ENCODE measurements around the gene TRAT1. TPM values are rescaled to one million over a fixed set of nuclear protein-coding genes. Genes with fewer than 3 reads are reported as not detected.

The TRAT1 gene
- total RNA-seq, 1 donor from 2014 or later, result not detected

- no peak for DNase-seq (ENCODE audit: low spot score in 2 of 2, unreplicated experiment in 2 of 2)
- Mint-ChIP-seq H3K4me1 (no peaks in the 10 kb centered on the region), H3K9me3 (no peaks in the 10 kb centered on the region), H3K36me3 (no peaks in the 10 kb centered on the region), H3K27ac (no peak overlapping the region), H3K27me3 (ENCODE audit: low read depth) (peaks cover 33% of the 10 kb centered on the region), H3K4me3 (no peak overlapping the region)
- TF ChIP-seq, protein P1, sequence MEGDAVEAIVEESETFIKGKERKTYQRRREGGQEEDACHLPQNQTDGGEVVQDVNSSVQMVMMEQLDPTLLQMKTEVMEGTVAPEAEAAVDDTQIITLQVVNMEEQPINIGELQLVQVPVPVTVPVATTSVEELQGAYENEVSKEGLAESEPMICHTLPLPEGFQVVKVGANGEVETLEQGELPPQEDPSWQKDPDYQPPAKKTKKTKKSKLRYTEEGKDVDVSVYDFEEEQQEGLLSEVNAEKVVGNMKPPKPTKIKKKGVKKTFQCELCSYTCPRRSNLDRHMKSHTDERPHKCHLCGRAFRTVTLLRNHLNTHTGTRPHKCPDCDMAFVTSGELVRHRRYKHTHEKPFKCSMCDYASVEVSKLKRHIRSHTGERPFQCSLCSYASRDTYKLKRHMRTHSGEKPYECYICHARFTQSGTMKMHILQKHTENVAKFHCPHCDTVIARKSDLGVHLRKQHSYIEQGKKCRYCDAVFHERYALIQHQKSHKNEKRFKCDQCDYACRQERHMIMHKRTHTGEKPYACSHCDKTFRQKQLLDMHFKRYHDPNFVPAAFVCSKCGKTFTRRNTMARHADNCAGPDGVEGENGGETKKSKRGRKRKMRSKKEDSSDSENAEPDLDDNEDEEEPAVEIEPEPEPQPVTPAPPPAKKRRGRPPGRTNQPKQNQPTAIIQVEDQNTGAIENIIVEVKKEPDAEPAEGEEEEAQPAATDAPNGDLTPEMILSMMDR (IDR thresholded peaks at IDR 0.05; ENCODE audit: unreplicated experiment), result no peak
Measured at GRCh38 chr3:108835101-108835500, 12.5 kb downstream of the TRAT1 start.

- H3K27ac Mint-ChIP-seq, result no peak overlapping the region
- no peak overlapping the region for H3K4me3 Mint-ChIP-seq
- no peaks in the 10 kb centered on the region for H3K36me3 Mint-ChIP-seq
- peaks cover 49% of the 10 kb centered on the region for H3K27me3 Mint-ChIP-seq (ENCODE audit: low read depth)
- H3K9me3 Mint-ChIP-seq, result no peaks in the 10 kb centered on the region
- TF ChIP-seq, protein P1 (IDR thresholded peaks at IDR 0.05; ENCODE audit: unreplicated experiment), result no peak
- no peak for DNase-seq (ENCODE audit: low spot score in 2 of 2, unreplicated experiment in 2 of 2)
- H3K4me1 Mint-ChIP-seq, result no peaks in the 10 kb centered on the region
Measured at GRCh38 chr3:108838436-108838835, 15.8 kb downstream of the TRAT1 start.

GRCh38 chr3:108845709-108846293, 23.2 kb downstream of the TRAT1 start:
- Mint-ChIP-seq H3K9me3 (no peaks in the 10 kb centered on the region), H3K27ac (no peak overlapping the region), H3K4me3 (no peak overlapping the region), H3K4me1 (no peaks in the 10 kb centered on the region), H3K36me3 (no peaks in the 10 kb centered on the region), H3K27me3 (ENCODE audit: low read depth) (peaks cover 41% of the 10 kb centered on the region)
- TF ChIP-seq, protein P1 (IDR thresholded peaks at IDR 0.05; ENCODE audit: unreplicated experiment), result no peak
- DNase-seq (ENCODE audit: low spot score in 2 of 2, unreplicated experiment in 2 of 2), result no peak

DNA sequence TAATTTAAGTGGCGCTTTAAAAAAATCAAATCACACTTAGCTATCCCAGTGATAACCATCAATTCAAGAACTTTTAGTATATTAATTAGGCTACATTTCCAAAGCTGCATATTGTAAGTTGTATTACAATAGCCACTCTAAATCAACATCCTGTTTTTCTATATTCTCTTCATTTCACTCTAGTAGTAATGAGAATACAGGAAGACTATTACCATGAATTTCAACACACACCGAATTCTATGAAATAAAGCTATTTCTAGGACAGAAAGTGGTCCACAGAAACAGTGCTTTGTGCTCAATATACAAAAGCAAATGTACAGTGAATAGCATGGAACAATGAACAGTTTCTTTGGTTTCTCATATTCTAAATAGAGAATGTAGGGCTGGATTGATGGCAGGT, 24.6 kb downstream of the TRAT1 start:
- H3K9me3 Mint-ChIP-seq, result no peaks in the 10 kb centered on the region
- no peaks in the 10 kb centered on the region for H3K4me1 Mint-ChIP-seq
- H3K36me3 Mint-ChIP-seq, result no peaks in the 10 kb centered on the region
- H3K27ac Mint-ChIP-seq, result no peak overlapping the region
- no peak for DNase-seq (ENCODE audit: low spot score in 2 of 2, unreplicated experiment in 2 of 2)
- peaks cover 34% of the 10 kb centered on the region for H3K27me3 Mint-ChIP-seq (ENCODE audit: low read depth)
- TF ChIP-seq, protein P1 (IDR thresholded peaks at IDR 0.05; ENCODE audit: unreplicated experiment), result no peak
- H3K4me3 Mint-ChIP-seq, result no peak overlapping the region

DNA sequence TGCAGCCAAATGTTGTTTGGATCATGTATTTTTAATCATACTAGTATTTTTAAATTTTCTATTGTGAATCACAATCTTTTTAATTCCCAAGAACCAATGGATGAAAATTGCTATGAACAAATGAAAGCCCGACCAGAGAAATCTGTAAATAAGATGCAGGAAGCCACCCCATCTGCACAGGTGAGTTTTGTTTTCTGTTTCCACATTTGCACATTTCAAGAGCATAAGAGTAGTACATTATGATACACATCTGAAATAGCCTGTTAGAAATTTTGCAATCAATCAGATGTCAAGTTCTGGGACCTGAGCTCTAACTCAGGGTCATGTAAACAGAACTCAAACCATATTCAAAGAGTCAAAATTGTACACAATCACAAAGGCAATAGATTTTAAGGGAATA, 26.5 kb downstream of the TRAT1 start:
- Mint-ChIP-seq H3K4me3 (no peak overlapping the region), H3K36me3 (no peaks in the 10 kb centered on the region), H3K4me1 (no peaks in the 10 kb centered on the region), H3K9me3 (no peaks in the 10 kb centered on the region), H3K27ac (no peak overlapping the region), H3K27me3 (ENCODE audit: low read depth) (peaks cover 21% of the 10 kb centered on the region)
- TF ChIP-seq, protein P1 (IDR thresholded peaks at IDR 0.05; ENCODE audit: unreplicated experiment), result no peak
- DNase-seq (ENCODE audit: low spot score in 2 of 2, unreplicated experiment in 2 of 2), result no peak

DNA sequence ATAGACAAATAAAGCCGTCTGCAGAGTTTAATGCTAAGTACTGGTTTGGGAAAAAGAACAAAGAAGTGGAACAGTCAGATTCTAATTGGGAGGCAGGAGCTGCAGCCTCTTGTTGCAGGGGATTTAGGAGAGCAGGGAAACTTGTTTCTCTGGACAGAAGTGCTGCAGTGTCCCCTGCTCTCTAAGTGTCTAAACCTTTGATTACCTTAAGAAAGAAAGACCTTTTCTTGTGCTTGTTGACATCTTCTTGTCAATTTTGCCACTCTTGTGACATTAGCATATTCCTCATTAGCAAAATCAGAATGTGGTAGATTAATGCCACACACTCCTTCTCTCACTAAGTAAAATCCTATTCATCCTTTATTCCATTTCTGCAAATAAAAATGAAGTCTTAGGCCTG, 38.8 kb downstream of the TRAT1 start:
- no peak overlapping the region for H3K27ac Mint-ChIP-seq
- DNase-seq (ENCODE audit: low spot score in 2 of 2, unreplicated experiment in 2 of 2), result no peak
- no peak overlapping the region for H3K4me3 Mint-ChIP-seq
- no peaks in the 10 kb centered on the region for H3K36me3 Mint-ChIP-seq
- H3K4me1 Mint-ChIP-seq, result no peaks in the 10 kb centered on the region
- H3K27me3 Mint-ChIP-seq (ENCODE audit: low read depth), result no peaks in the 10 kb centered on the region
- TF ChIP-seq, protein P1 (IDR thresholded peaks at IDR 0.05; ENCODE audit: unreplicated experiment), result no peak
- H3K9me3 Mint-ChIP-seq, result peaks cover 8% of the 10 kb centered on the region
